KOPT-K1 (cell line): ENCODE measurements around the gene SPATA24.
"Not testable (repeated sequence)": the region's sequence is repeated elsewhere in the genome, so short reads cannot be mapped to it uniquely, and the experiment has no call there.

Experiments used
- H3K27ac ChIP-seq: fragments of 200-600 bp; sonication (generic); 2 replicates; pipeline ENCODE4 v1.5.1; 2016; ENCODE audit warnings: antibody characterized with exemption, mild to moderate bottlenecking, low read depth, low read length; ENCODE audit not compliant: poor library complexity, severe bottlenecking
- H3K36me3 ChIP-seq: fragments of 200-600 bp; sonication (generic); 2 replicates; pipeline ENCODE4 v1.5.1; 2017; ENCODE audit warnings: antibody characterized with exemption, mild to moderate bottlenecking, low read length, moderate library complexity; ENCODE audit not compliant: insufficient read depth
- H3K9me3 ChIP-seq: fragments of 200-600 bp; sonication (generic); 2 replicates; pipeline ENCODE4 v1.5.1; 2017; ENCODE audit warnings: antibody characterized with exemption, low read length, mild to moderate bottlenecking; ENCODE audit not compliant: insufficient read depth, poor library complexity, severe bottlenecking

The SPATA24 gene

DNA sequence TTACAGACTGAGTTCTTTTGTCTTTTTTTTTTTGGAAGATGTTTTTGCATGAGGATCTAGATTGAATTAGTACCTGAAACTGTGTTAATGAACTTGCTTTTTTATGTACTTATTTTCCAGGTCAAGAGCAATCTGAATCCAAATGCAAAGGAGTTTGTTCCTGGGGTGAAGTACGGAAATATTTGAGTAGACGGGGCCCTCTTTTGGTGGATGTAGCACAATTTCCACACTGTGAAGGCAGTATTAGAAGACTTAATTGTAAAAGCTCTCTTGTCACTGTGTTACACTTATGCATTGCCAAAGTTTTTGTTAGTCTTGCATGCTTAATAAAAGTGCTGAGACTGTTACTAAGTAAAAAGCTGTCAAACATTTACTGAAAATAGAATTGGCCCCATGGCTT, 35.3 kb downstream of the SPATA24 start:
- H3K36me3 ChIP-seq, result peaks cover 86% of the 10 kb centered on the region
- no peaks in the 10 kb centered on the region for H3K9me3 ChIP-seq
- no peak overlapping the region for H3K27ac ChIP-seq

DNA sequence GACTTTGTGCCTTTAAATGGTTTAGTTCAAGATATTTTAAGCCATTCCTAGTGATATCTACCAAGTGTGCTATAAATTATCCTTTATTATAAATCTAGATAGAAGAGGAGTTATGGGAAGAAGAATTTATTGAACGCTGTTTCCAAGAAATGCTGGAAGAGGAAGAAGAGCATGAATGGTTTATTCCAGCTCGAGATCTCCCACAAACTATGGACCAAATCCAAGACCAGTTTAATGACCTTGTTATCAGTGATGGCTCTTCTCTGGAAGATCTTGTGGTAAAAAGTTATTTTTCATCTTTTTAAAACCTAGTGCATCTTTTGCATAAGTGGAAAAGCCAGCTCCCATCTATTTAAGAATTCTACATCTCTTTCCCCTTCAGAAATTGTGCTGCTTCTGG, 39.4 kb downstream of the SPATA24 start:
- Histone ChIP-seq H3K27ac (no peak overlapping the region), H3K9me3 (no peaks in the 10 kb centered on the region), H3K36me3 (peaks cover 78% of the 10 kb centered on the region)

DNA sequence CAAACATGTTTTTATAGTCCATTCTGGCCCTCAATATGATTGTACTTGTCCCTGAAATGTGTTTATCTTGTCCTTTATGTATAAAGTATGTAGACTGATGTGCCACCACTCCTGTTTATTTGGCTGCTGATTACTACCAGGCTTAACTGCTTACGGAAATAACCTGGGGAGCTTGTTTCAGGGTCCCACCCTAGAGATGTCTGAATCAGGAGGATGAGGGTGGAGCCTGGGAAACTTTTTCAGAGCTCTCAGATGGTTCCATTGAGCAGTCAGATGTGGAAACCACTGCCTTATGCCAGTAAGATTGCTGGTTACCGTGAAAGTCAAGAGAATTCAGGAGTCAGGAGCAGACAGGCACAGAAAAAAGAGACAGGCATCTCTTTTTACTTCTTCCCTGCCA, 40.0 kb downstream of the SPATA24 start:
- Histone ChIP-seq H3K9me3 (no peaks in the 10 kb centered on the region), H3K27ac (no peak overlapping the region), H3K36me3 (peaks cover 73% of the 10 kb centered on the region)

DNA sequence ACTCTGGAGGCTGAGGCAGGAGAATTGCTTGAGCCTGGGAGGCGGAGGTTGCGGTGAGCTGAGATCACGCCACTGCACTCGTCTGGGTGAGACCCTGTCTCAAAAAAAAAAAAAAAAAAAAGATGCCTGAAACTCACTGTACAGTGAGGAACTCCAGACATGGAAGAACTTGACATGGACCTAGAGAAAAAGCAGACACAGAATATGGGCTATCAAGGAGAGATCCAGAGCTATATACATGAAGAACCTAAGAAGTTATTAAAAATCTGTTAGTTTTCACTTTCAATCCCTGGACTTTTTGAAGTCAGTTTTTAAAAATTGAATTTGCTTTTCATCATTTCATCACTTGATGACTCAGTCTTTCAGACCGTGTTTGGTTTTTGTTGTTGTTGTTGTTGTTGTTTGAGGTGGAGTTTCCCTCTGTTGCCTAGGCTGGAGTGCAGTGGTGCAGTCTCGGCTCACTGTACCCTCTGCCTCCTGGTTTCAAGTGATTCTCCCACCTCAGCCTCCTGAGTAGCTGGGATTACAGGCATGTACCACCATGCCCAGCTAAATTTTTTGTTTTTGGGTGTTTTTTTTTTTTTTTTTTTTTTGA, 42.0 kb downstream of the SPATA24 start:
- Histone ChIP-seq H3K9me3 (no peaks in the 10 kb centered on the region), H3K36me3 (peaks cover 55% of the 10 kb centered on the region), H3K27ac (no peak overlapping the region)

DNA sequence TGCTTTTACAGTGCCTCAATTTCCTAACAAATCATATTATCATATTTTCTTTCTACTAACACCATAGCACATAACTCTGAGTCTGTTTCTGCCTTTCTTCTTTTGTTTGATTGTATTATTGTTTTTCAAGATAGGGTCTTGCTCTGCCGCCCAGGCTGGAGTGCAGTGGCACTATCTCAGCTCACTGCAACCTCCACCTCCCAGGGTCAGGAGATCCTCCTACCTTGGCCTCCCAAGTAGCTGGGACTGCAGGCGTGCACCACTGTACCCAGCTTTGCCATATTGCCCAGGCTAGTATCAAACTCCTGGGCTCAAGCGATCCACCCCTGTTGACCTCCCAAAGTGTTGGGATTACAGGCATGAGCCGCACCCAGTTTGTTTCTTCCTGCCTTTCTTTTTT, 43.5 kb downstream of the SPATA24 start:
- Histone ChIP-seq H3K9me3 (no peaks in the 10 kb centered on the region), H3K27ac (no peak overlapping the region), H3K36me3 (peaks cover 40% of the 10 kb centered on the region)

DNA sequence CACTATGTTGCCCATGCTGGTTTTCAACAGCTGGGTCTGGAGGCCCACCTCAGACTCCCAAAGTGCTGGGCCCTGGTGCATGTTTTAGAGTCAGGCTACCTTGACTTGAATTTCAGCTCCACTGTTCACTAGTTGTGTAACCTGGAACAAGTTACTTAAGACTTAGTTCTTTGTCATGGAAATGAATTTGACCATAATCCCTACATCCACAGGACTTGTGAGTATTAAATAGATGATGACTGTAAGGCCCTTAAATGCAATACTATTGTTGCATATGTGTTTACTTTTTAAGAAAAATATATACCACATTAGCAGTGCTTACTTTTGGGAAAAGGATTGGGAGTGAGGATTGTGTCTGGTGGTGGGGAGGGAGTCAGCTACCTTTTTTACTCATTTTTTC, 45.8 kb downstream of the SPATA24 start:
- H3K9me3 ChIP-seq, result peaks cover 9% of the 10 kb centered on the region
- peaks cover 31% of the 10 kb centered on the region for H3K36me3 ChIP-seq
- H3K27ac ChIP-seq, result no peak overlapping the region

DNA sequence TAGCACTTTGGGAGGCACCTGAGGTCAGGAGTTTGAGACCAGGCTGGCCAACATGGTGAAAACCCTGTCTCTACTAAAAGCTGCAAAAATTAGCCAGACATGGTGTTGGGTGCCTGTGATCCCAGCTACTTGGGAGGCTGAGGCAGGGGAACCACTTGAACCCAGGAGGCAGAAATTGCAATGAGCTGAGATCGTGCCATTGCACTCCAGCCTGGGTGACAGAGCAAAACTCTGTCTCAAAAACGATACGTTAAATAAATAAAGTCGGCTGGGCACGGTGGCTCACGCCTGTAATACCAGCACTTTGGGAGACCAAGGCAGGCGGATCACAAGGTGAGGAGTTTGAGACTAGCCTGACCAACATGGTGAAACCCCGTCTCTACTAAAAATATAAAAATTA, 48.0 kb downstream of the SPATA24 start:
- H3K36me3 ChIP-seq, result peaks cover 22% of the 10 kb centered on the region
- not testable (repeated sequence) for H3K9me3 ChIP-seq, H3K27ac ChIP-seq

DNA sequence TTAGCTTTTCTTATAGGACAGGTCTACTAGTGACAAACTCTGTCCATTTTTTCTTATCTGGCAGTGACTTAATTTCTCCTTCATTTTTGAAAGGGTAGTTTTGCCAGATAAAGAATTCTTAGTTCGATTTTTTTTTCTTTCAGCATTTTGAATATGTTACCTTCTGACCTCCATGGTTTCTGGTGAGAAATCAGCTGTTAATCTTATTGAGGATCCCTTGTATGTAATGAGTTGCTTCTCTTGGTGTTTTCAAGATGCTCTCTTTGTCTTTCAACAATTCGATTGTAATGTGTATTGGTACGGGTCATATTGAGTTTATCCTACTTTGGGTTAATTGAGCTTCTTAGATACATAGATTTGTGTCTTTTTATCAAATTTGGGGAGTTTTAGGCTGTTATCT, 49.7 kb downstream of the SPATA24 start:
- Histone ChIP-seq H3K36me3 (peaks cover 26% of the 10 kb centered on the region), H3K9me3 (peaks cover 9% of the 10 kb centered on the region), H3K27ac (no peak overlapping the region)

DNA sequence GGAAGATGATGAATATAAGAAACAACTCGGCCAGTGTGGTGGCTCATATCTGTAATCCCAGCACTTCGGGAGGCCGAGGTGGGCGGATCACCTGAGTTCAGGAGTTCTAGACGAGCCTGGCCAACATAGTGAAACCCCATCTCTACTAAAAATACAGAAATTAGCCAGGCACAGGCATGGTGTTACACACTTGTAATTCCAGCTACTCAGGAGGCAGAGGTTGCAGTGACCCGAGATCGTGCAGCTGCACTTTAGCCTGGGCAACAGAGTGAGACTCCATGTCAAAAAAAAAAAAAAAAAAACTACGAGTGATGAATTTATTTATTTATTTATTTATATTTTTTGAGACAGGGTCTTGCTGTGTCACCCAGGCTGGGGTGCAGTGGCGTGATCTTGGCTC, 56.0 kb downstream of the SPATA24 start:
- not testable (repeated sequence) for H3K9me3 ChIP-seq
- peaks cover 31% of the 10 kb centered on the region for H3K36me3 ChIP-seq

More for the DNA sequence above, 56.0 kb downstream of the SPATA24 start:
- H3K27ac ChIP-seq, result not testable (repeated sequence)
